ENCODE measurements around the gene RTP2.
A peak's percentile ranks its signal among the peaks of the same experiment; 100 is the strongest.

The RTP2 gene

DNA sequence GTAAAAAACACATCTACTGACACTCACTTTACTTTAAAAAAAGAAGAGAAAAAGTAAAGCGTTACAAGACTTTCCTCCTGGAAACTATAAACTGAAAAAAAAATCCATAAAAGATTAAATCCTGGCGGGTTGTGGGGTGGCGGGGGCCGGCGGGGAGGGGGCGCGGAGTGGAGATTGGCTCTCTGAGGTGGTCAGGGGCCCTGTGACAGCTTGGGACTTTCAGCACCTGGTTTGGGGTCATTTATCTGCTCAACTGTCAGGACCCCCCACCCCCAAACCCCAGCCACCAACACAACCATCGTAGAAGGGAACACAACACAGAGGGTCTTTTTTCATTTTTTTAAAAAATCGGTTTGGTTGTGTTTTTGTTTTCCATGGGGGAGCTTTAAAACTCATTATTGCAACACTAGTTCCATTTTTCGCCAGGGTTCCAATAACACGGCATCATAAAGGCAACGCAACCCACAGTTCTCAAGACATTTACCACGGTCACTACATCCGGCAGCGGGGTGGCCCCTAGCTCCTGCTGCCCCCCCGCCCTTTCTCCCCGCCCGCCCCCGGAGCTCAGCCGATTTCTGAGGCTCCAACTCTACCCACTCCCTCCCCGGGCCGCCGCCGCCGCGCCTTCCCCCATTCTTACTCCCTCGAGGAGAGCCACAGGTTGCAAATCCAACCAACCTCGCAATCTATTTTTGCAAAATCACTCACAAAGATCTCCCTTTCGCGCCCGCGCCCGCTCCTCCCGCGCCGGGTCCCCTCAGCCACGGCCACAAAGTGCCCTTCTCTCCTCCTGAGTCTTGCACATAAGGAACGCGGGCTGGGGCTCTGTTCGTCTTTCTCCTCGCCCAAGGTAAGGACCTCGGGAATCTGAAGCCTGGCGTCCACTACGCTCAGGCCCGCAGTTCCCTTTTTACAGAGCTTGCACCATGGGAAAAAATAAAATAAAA is 41.1 kb upstream of the RTP2 start:
- Histone ChIP-seq H3K4me3 (replicated peaks; ENCODE audit: low read depth, low read length) (peak overlapping the region; percentile 59), H3K36me3 (ENCODE audit: control insufficient read depth, insufficient read depth, low read length) (no peaks in the 10 kb centered on the region), H3K27me3 (replicated peaks; ENCODE audit: control insufficient read depth, insufficient read depth, low read length) (no peaks in the 10 kb centered on the region; the same call in 1 of the 2 replicates)
- DNase-seq (ENCODE audit: extremely low read depth, insufficient read length) = no peak
- TF ChIP-seq, protein P1, sequence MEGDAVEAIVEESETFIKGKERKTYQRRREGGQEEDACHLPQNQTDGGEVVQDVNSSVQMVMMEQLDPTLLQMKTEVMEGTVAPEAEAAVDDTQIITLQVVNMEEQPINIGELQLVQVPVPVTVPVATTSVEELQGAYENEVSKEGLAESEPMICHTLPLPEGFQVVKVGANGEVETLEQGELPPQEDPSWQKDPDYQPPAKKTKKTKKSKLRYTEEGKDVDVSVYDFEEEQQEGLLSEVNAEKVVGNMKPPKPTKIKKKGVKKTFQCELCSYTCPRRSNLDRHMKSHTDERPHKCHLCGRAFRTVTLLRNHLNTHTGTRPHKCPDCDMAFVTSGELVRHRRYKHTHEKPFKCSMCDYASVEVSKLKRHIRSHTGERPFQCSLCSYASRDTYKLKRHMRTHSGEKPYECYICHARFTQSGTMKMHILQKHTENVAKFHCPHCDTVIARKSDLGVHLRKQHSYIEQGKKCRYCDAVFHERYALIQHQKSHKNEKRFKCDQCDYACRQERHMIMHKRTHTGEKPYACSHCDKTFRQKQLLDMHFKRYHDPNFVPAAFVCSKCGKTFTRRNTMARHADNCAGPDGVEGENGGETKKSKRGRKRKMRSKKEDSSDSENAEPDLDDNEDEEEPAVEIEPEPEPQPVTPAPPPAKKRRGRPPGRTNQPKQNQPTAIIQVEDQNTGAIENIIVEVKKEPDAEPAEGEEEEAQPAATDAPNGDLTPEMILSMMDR (IDR thresholded peaks at IDR 0.05; ENCODE audit: insufficient read depth, low read length, poor library complexity, severe bottlenecking) = no peak

DNA sequence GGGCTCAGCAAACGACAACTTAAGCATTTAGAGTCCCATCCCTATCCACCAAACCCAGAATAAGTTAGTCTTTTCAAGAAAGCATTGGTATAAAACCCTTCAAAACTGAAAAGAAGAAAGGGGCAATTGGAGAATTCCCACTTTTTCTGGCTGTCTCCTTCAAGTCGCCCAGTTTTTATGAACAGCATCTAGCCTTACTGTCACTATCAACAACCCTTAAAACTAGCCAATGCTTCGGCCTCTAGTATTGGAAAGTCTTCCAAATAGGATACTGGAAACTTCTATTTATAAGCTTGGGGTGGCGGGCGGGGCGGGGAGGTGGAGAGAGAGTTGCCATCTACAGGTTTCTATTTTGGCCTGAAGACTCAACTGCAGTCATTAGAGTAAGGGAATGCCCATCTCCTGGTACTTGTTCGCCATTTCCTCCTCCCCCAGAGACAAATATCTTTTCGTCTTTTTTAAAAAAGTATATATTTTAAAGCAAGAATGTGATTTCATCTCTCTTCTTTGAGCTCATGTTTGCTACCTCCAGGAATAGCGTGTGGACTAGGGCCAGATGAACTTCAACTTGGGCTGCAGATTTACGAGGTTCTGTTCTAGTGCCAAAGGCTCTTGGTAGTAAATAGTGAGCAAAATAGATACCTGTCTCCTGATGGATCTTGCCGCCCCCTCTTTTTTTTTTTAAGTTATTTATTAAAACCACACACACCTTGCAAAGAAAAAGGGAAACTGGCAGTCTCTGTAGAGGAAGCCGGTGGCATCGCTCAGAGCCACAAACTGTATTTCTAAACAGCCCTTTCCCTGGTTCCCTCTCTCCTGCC is 40.2 kb upstream of the RTP2 start:
- H3K36me3 ChIP-seq (ENCODE audit: control insufficient read depth, insufficient read depth, low read length) = no peaks in the 10 kb centered on the region
- H3K4me3 ChIP-seq (replicated peaks; ENCODE audit: low read depth, low read length) = no peak overlapping the region

DNA sequence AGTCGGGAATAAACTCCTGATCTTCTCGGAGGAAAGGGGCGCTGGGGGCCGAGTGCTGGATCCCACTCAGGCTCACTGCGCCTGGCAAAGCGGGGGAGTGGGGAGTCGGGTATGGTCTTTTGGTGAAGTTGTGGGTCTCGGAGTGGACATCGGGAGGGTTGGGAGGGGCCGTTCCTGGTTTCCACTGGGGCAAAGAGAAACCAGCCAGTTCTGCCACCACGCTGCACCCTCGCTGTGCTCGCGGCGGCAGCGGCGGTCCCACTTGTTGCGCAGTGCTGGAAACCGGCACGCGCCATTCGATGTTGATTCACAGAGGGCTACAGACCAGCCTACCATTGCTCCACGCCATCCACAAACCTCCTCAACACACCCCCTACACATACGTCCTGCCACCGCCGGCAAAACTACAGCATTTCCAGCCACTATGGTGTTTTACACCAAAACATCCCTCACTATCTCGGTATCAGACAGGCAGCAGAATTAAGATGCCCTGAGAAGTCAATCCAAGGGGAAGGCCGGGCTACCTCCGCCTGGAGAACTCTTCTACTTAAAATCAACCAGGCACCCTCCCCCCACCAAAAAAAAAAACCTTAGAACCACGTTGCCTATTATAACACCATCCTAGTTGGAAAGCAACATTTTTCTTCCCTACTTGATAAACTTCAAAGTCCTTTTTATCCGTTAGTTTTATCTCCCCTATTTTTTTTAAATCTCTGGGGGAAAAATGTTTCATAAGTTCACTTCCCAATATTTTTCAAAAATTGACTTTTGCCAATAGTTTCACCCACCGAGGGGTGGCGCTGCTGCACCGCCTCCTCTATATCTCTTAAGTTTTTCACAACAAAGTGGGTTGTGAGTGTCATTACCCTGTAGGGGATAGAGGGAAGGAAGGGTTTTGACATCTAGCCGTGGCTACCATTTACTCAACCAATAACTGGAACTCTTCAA is 39.3 kb upstream of the RTP2 start:
- DNase-seq (ENCODE audit: extremely low read depth, insufficient read length) = no peak
- peak overlapping the region; percentile 33 for H3K4me3 ChIP-seq (replicated peaks; ENCODE audit: low read depth, low read length)
- no peaks in the 10 kb centered on the region for H3K36me3 ChIP-seq (ENCODE audit: control insufficient read depth, insufficient read depth, low read length)
- H3K27me3 ChIP-seq (replicated peaks; ENCODE audit: control insufficient read depth, insufficient read depth, low read length) = no peaks in the 10 kb centered on the region; the same call in 1 of the 2 replicates
- TF ChIP-seq, protein P1 (IDR thresholded peaks at IDR 0.05; ENCODE audit: insufficient read depth, low read length, poor library complexity, severe bottlenecking) = peak; percentile 79

More for the DNA sequence above, 40.2 kb upstream of the RTP2 start:
- H3K27me3 ChIP-seq (replicated peaks; ENCODE audit: control insufficient read depth, insufficient read depth, low read length) = no peaks in the 10 kb centered on the region; the same call in 1 of the 2 replicates
- no peak for DNase-seq (ENCODE audit: extremely low read depth, insufficient read length)
- TF ChIP-seq, protein P1 (IDR thresholded peaks at IDR 0.05; ENCODE audit: insufficient read depth, low read length, poor library complexity, severe bottlenecking) = no peak

DNA sequence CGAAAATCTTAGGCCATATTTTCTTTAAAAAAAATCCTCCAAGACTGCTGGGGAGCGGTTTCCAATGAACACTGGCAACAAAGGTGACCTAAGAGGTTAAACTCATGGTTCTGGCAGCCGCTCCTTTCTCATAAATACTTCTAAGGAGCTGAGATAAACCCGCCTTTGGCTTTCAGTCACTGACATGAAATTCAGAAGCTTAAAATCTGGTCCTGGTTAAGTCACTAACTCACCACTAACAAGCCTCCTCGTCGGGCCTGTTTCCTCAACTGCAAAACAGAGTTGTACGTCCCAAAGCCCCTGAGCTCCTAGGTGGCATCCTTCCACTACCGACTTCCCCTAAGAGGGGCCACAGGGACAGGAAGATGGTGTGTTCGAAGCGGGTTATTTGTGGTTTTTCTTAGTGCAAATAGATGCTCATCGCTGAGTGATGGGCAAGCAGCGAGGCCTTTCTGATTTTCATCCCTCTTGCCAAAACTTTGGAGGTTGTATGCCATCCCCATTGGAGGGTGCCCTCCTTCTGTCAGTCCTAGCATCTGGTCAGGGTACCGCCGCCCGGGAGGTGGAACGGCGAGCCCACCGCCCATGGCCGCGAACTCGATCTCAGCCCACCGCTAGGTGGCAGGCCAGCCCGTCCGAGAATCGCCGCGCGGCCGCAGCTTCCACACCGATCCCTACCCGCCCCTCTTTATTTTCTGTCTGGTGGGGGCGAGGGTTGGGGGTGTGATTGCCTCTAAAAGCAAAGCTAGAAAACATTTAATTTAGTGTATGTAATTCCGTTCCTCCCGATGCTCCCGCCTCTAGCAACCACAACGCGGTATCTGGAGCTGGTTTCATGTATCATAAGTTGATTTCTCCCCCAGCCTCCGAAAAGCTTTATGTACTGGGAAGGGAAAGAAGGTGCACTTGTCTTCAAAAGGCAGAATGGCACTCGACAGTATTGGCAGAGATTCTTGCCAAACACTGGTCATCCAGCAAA is 38.4 kb upstream of the RTP2 start:
- no peaks in the 10 kb centered on the region; the same call in none of the 2 replicates for H3K27me3 ChIP-seq (replicated peaks; ENCODE audit: control insufficient read depth, insufficient read depth, low read length)
- TF ChIP-seq, protein P1 (IDR thresholded peaks at IDR 0.05; ENCODE audit: insufficient read depth, low read length, poor library complexity, severe bottlenecking) = peak; percentile 97
- H3K4me3 ChIP-seq (replicated peaks; ENCODE audit: low read depth, low read length) = peak overlapping the region; percentile 10; the same call in 1 of the 2 replicates
- DNase-seq (ENCODE audit: extremely low read depth, insufficient read length) = peak; percentile 51
- no peaks in the 10 kb centered on the region for H3K36me3 ChIP-seq (ENCODE audit: control insufficient read depth, insufficient read depth, low read length)

Data from GM06990 (cell line).